ENCODE results near the gene CCP110. TPM values are rescaled to one million over a fixed set of nuclear protein-coding genes. Genes with fewer than 3 reads are reported as not detected.

The CCP110 gene
- total and polyA plus RNA-seq, 2 of the 13 experiments (the other 11 are each of a cell fraction or from before 2014, with no cell fraction given): 10.0 to 11.1 TPM

- no peak; the same call in 1 of the 2 replicates for TF ChIP-seq E2F2 (CRISPR knock-in tag; IDR thresholded peaks at IDR 0.05; ENCODE audit: borderline replicate concordance)
- TF ChIP-seq ZUFSP (CRISPR knock-in tag; IDR thresholded peaks at IDR 0.05; ENCODE audit: borderline replicate concordance): no peak
- no peak for TF ChIP-seq ZBTB44 (CRISPR knock-in tag; IDR thresholded peaks at IDR 0.05)
- no peak for TF ChIP-seq HOXA5 (CRISPR knock-in tag; IDR thresholded peaks at IDR 0.05)
- no peak for TF ChIP-seq FOXM1 (CRISPR knock-in tag; IDR thresholded peaks at IDR 0.05)
- TF ChIP-seq ZMYM2 (CRISPR knock-in tag; IDR thresholded peaks at IDR 0.05): 0 out of 2 replicates have a peak, but pooled peaks have one; percentile 2
- TF ChIP-seq ZNF720 (CRISPR knock-in tag; IDR thresholded peaks at IDR 0.05): no peak
- peak; percentile 75 for TF ChIP-seq ZNF704 (CRISPR knock-in tag; IDR thresholded peaks at IDR 0.05; ENCODE audit: borderline replicate concordance)
- no peak for TF ChIP-seq DBP (CRISPR knock-in tag; IDR thresholded peaks at IDR 0.05; ENCODE audit: not compliant biosample characterization)
- peak; percentile 79; the same call in 1 of the 2 replicates for TF ChIP-seq ZBTB26 (CRISPR knock-in tag; IDR thresholded peaks at IDR 0.05; ENCODE audit: borderline replicate concordance)
- peak; percentile 84 for TF ChIP-seq ZFX (CRISPR knock-in tag; IDR thresholded peaks at IDR 0.05; ENCODE audit: low read depth)
- TF ChIP-seq ZNF784 (CRISPR knock-in tag; IDR thresholded peaks at IDR 0.05; ENCODE audit: borderline replicate concordance): peak; percentile 74; the same call in 1 of the 2 replicates
- no peak; the same call in 1 of the 2 replicates for TF ChIP-seq ZSCAN5A (CRISPR knock-in tag; IDR thresholded peaks at IDR 0.05; ENCODE audit: borderline replicate concordance)
- peak; percentile 92 for TF ChIP-seq TOE1 (CRISPR knock-in tag; IDR thresholded peaks at IDR 0.05)
- TF ChIP-seq TSC22D2 (CRISPR knock-in tag; IDR thresholded peaks at IDR 0.05; ENCODE audit: borderline replicate concordance): peak; percentile 81; the same call in 1 of the 2 replicates
- TF ChIP-seq ZFYVE20 (CRISPR knock-in tag; IDR thresholded peaks at IDR 0.05; ENCODE audit: borderline replicate concordance, low read depth): no peak
Measured at GRCh38 chr16:19523559-19524355, at the start of gene CCP110 (continued).
